Dendritic cell treated with granulocyte-macrophage colony-stimulating factor and Interleukin-4, amounts not matched to agents 40 ng/mL and 50 ng/mL, for 4 days (primary cell): ENCODE data around the gene RERG.
"Not testable (repeated sequence)": the region's sequence is repeated elsewhere in the genome, so short reads cannot be mapped to it uniquely, and the experiment has no call there.

Experiments used
- H3K27ac Mint-ChIP-seq: one replicate; pipeline ENCODE4 v1.8.0; 2022; ENCODE audit warnings: mild to moderate bottlenecking, mixed read lengths
- H3K27me3 Mint-ChIP-seq: one replicate; pipeline ENCODE4 v1.8.0; 2022; ENCODE audit warnings: mild to moderate bottlenecking, mixed read lengths
- H3K36me3 Mint-ChIP-seq: one replicate; pipeline ENCODE4 v1.8.0; 2022; ENCODE audit warnings: low read depth, mixed read lengths
- H3K4me1 Mint-ChIP-seq: one replicate; pipeline ENCODE4 v1.8.0; 2022; ENCODE audit warnings: low read depth, mixed read lengths
- H3K4me3 Mint-ChIP-seq: one replicate; pipeline ENCODE4 v1.8.0; 2022; ENCODE audit warnings: mild to moderate bottlenecking, moderate library complexity, mixed read lengths
- H3K9me3 Mint-ChIP-seq: one replicate; pipeline ENCODE4 v1.8.0; 2022; ENCODE audit warnings: mixed read lengths
- intact Hi-C: fragments of 100-400 bp; cut with micrococcal nuclease; formaldehyde crosslinking; loops from one replicate; pipeline ENCODE4 v1.15.0; 2022

The RERG gene

GRCh38 chr12:15231493-15231892, 10.3 kb upstream of the RERG start:
- peaks cover 24% of the 10 kb centered on the region for H3K27me3 Mint-ChIP-seq
- H3K27ac Mint-ChIP-seq, result no peak overlapping the region
- intact Hi-C loops, result no loop called here
- no peaks in the 10 kb centered on the region for H3K4me1 Mint-ChIP-seq
- H3K4me3 Mint-ChIP-seq, result no peak overlapping the region
- H3K36me3 Mint-ChIP-seq, result no peaks in the 10 kb centered on the region
- H3K9me3 Mint-ChIP-seq, result no peaks in the 10 kb centered on the region

- Mint-ChIP-seq H3K36me3 (no peaks in the 10 kb centered on the region), H3K4me1 (no peaks in the 10 kb centered on the region), H3K27ac (no peak overlapping the region), H3K27me3 (peaks cover 20% of the 10 kb centered on the region), H3K4me3 (no peak overlapping the region), H3K9me3 (no peaks in the 10 kb centered on the region)
- intact Hi-C loops, result no loop called here
These were observed 9.5 kb upstream of the RERG start for GRCh38 chr12:15230751-15231150.

GRCh38 chr12:15230137-15230536, 8.9 kb upstream of the RERG start:
- intact Hi-C loops, result no loop called here

GRCh38 chr12:15227004-15227679, 5.9 kb upstream of the RERG start:
- peaks cover 15% of the 10 kb centered on the region for H3K27me3 Mint-ChIP-seq
- intact Hi-C loops, result loop anchor here (1.0 to 10.0 kb wide), 3 partner anchors 42 to 382 kb away; partner anchors contain the start of gene ART4
- no peaks in the 10 kb centered on the region for H3K4me1 Mint-ChIP-seq
- no peak overlapping the region for H3K4me3 Mint-ChIP-seq
- no peaks in the 10 kb centered on the region for H3K9me3 Mint-ChIP-seq
- H3K27ac Mint-ChIP-seq, result no peak overlapping the region
- H3K36me3 Mint-ChIP-seq, result no peaks in the 10 kb centered on the region

More at GRCh38 chr12:15230137-15230536, 8.9 kb upstream of the RERG start:
- H3K27ac Mint-ChIP-seq, result no peak overlapping the region
- no peak overlapping the region for H3K4me3 Mint-ChIP-seq
- no peaks in the 10 kb centered on the region for H3K4me1 Mint-ChIP-seq
- H3K27me3 Mint-ChIP-seq, result peaks cover 19% of the 10 kb centered on the region
- H3K36me3 Mint-ChIP-seq, result no peaks in the 10 kb centered on the region
- H3K9me3 Mint-ChIP-seq, result no peaks in the 10 kb centered on the region

GRCh38 chr12:15225863-15226218, 4.6 kb upstream of the RERG start:
- H3K36me3 Mint-ChIP-seq, H3K4me1 Mint-ChIP-seq, H3K9me3 Mint-ChIP-seq, H3K4me3 Mint-ChIP-seq, H3K27ac Mint-ChIP-seq: not testable (repeated sequence)
- peaks cover 23% of the 10 kb centered on the region for H3K27me3 Mint-ChIP-seq
- intact Hi-C loops, result loop anchor here (2.0 to 10.0 kb wide), 2 partner anchors 297 to 381 kb away; partner anchors contain the start of gene ART4

- Mint-ChIP-seq H3K27ac (no peak overlapping the region), H3K36me3 (no peaks in the 10 kb centered on the region), H3K27me3 (peaks cover 25% of the 10 kb centered on the region), H3K4me1 (peaks cover 8% of the 10 kb centered on the region), H3K4me3 (no peak overlapping the region), H3K9me3 (no peaks in the 10 kb centered on the region)
- intact Hi-C loops, result loop anchor here (10.0 kb wide), 1 partner anchor 380 kb away; the partner anchor contains the start of gene ART4
These were observed 4.1 kb upstream of the RERG start for GRCh38 chr12:15225136-15225862.

GRCh38 chr12:15222219-15222618, 1.0 kb upstream of the RERG start:
- H3K4me1 Mint-ChIP-seq, result peaks cover 8% of the 10 kb centered on the region
- no peaks in the 10 kb centered on the region for H3K36me3 Mint-ChIP-seq
- H3K27me3 Mint-ChIP-seq, result peaks cover 26% of the 10 kb centered on the region
- no peak overlapping the region for H3K27ac Mint-ChIP-seq
- no peak overlapping the region for H3K4me3 Mint-ChIP-seq
- H3K9me3 Mint-ChIP-seq, result no peaks in the 10 kb centered on the region
- intact Hi-C loops, result loop anchor here (5.0 to 10.0 kb wide), 2 partner anchors 377 to 500 kb away; partner anchors contain the start of gene ART4

- no peak overlapping the region for H3K4me3 Mint-ChIP-seq
- H3K36me3 Mint-ChIP-seq, result no peaks in the 10 kb centered on the region
- H3K27ac Mint-ChIP-seq, result no peak overlapping the region
- peaks cover 26% of the 10 kb centered on the region for H3K27me3 Mint-ChIP-seq
- intact Hi-C loops, result loop anchor here (5.0 to 10.0 kb wide), 2 partner anchors 376 to 498 kb away; partner anchors contain the start of gene ART4
- H3K4me1 Mint-ChIP-seq, result peaks cover 8% of the 10 kb centered on the region
- no peaks in the 10 kb centered on the region for H3K9me3 Mint-ChIP-seq
These were observed 766 bp downstream of the RERG start for GRCh38 chr12:15220451-15220850.

- peaks cover 8% of the 10 kb centered on the region for H3K4me1 Mint-ChIP-seq
- no peaks in the 10 kb centered on the region for H3K36me3 Mint-ChIP-seq
- H3K4me3 Mint-ChIP-seq, result no peak overlapping the region
- H3K27ac Mint-ChIP-seq, result no peak overlapping the region
- H3K27me3 Mint-ChIP-seq, result peaks cover 23% of the 10 kb centered on the region
- H3K9me3 Mint-ChIP-seq, result no peaks in the 10 kb centered on the region
- intact Hi-C loops, result loop anchor here (5.0 to 10.0 kb wide), 2 partner anchors 66 to 214 kb away; no protein-coding TSS in a partner anchor
These were observed 2.4 kb downstream of the RERG start for GRCh38 chr12:15218794-15219193.

GRCh38 chr12:15216036-15216889, 5.0 kb downstream of the RERG start:
- Mint-ChIP-seq H3K36me3 (no peaks in the 10 kb centered on the region), H3K27me3 (peaks cover 14% of the 10 kb centered on the region), H3K27ac (no peak overlapping the region), H3K4me3 (no peak overlapping the region), H3K9me3 (no peaks in the 10 kb centered on the region), H3K4me1 (peaks cover 8% of the 10 kb centered on the region)
- intact Hi-C loops, result loop anchor here (5.0 to 10.0 kb wide), 2 partner anchors 64 to 211 kb away; no protein-coding TSS in a partner anchor

GRCh38 chr12:15214851-15215601, 6.2 kb downstream of the RERG start:
- Mint-ChIP-seq H3K9me3 (no peaks in the 10 kb centered on the region), H3K4me1 (no peaks in the 10 kb centered on the region), H3K36me3 (no peaks in the 10 kb centered on the region), H3K27ac (no peak overlapping the region), H3K27me3 (peaks cover 6% of the 10 kb centered on the region), H3K4me3 (no peak overlapping the region)
- intact Hi-C loops, result loop anchor here (5.0 to 10.0 kb wide), 2 partner anchors 63 to 210 kb away; no protein-coding TSS in a partner anchor

- no peak overlapping the region for H3K4me3 Mint-ChIP-seq
- no peaks in the 10 kb centered on the region for H3K9me3 Mint-ChIP-seq
- no peaks in the 10 kb centered on the region for H3K4me1 Mint-ChIP-seq
- no peaks in the 10 kb centered on the region for H3K36me3 Mint-ChIP-seq
- intact Hi-C loops, result loop anchor here (10.0 kb wide), 1 partner anchor 208 kb away; no protein-coding TSS in a partner anchor
- no peaks in the 10 kb centered on the region for H3K27me3 Mint-ChIP-seq
- no peak overlapping the region for H3K27ac Mint-ChIP-seq
These were observed 8.3 kb downstream of the RERG start for GRCh38 chr12:15212930-15213329.

GRCh38 chr12:15209782-15210181, 11.4 kb downstream of the RERG start:
- H3K36me3 Mint-ChIP-seq, result no peaks in the 10 kb centered on the region
- intact Hi-C loops, result loop anchor here (10.0 kb wide), 1 partner anchor 205 kb away; no protein-coding TSS in a partner anchor
- H3K9me3 Mint-ChIP-seq, result no peaks in the 10 kb centered on the region
- no peak overlapping the region for H3K27ac Mint-ChIP-seq
- no peaks in the 10 kb centered on the region for H3K27me3 Mint-ChIP-seq
- no peak overlapping the region for H3K4me3 Mint-ChIP-seq
- H3K4me1 Mint-ChIP-seq, result no peaks in the 10 kb centered on the region
